H1 (cell line): ENCODE results near the gene CAMKK1. TPM values are rescaled to one million over a fixed set of nuclear protein-coding genes. Genes with fewer than 3 reads are reported as not detected.

Experiments
- CHD2 ChIP-seq: IDR thresholded peaks from 2 replicates; pipeline ENCODE4 v1.6.1; 2012; ENCODE audit warnings: low read length, improper control_type of control experiment
- GABPA ChIP-seq: IDR thresholded peaks from 2 replicates; pipeline ENCODE4 v1.6.1; 2011; ENCODE audit warnings: mild to moderate bottlenecking, low read length, moderate library complexity, borderline replicate concordance; ENCODE audit not compliant: insufficient read depth
- KDM5A ChIP-seq: fragments of 200-600 bp; IDR thresholded peaks from 2 replicates; pipeline ENCODE4 v1.7.1; 2012; ENCODE audit warnings: mild to moderate bottlenecking, low read length, inconsistent platforms, mixed read lengths
- NRF1 ChIP-seq: IDR thresholded peaks from 2 replicates; pipeline ENCODE4 v1.6.1; 2011; ENCODE audit warnings: mild to moderate bottlenecking, low read depth, low read length, improper control_type of control experiment
- POU5F1 ChIP-seq: IDR thresholded peaks from 2 replicates; pipeline ENCODE4 v1.6.1; 2011; ENCODE audit warnings: low read depth, mild to moderate bottlenecking, low read length, moderate library complexity
- RXRA ChIP-seq: IDR thresholded peaks from 2 replicates; pipeline ENCODE4 v1.6.1; 2011; ENCODE audit warnings: low read depth, mild to moderate bottlenecking, low read length, moderate library complexity; ENCODE audit not compliant: insufficient read depth
- TBP ChIP-seq: IDR thresholded peaks from 2 replicates; pipeline ENCODE4 v1.6.1; 2011; ENCODE audit warnings: low read depth, low read length, improper control_type of control experiment
- polyA plus RNA-seq, 7 experiments: library from polyadenylated mRNA; depleted of rRNA in 3 of 7; stranded (reverse) in 5 of 7; unstranded in 2 of 7; fragments of >200 nt in 5 of 7; fragments of 200-250 nt in 2 of 7; gene quantifications; 1 replicate in 5 of 7; 2 replicates in 1 of 7; 4 replicates in 1 of 7; pipeline versions ENCODE4 v1.2.1 to v1.2.3, GENCODE V29; 2011 to 2013; ENCODE audit warnings: missing spikeins in 2 of 7, mixed read lengths in 2 of 7
- total RNA-seq: library from RNA; stranded (reverse); fragmentation: NEBNext Ultra II Directional; extraction: Animal tissue kit (Norgen Biotek cat#: 25700); gene quantifications from 2 replicates; pipeline ENCODE4 v1.2.1, GENCODE V29; 2021

CAMKK1 gene
- total and polyA plus RNA-seq, 2 of the 8 experiments (the other 6 are each of a cell fraction or from before 2014, with no cell fraction given), result 7.1 to 7.6 TPM

- no peak for TF ChIP-seq RXRA
- no peak for TF ChIP-seq POU5F1
- no peak for TF ChIP-seq KDM5A
- no peak for TF ChIP-seq GABPA
- no peak for TF ChIP-seq TBP
- no peak for TF ChIP-seq NRF1
- no peak for TF ChIP-seq CHD2
- TF ChIP-seq, all 59 proteins: peak for 0
Observed at GRCh38 chr17:3860939-3861700, 31.7 kb downstream of the CAMKK1 start (continued).
